Mesenchymal stem cell (in vitro differentiated cells and primary cell): ENCODE measurements around the gene COL23A1.

Source experiments
- DNase-seq: peaks from one replicate; pipeline ENCODE4 v3.0.0-alpha.2; 2013
- H2AFZ ChIP-seq: one replicate; pipeline ENCODE4 v1.6.1; 2013; ENCODE audit warnings: low read depth, mild to moderate bottlenecking, control low read depth, inconsistent platforms, low read length, moderate library complexity
- H2AK5ac ChIP-seq: 2 replicates; pipeline ENCODE4 v1.6.1; 2013; ENCODE audit warnings: low read length, moderate library complexity, mild to moderate bottlenecking, inconsistent platforms; ENCODE audit not compliant: severe bottlenecking
- H2BK120ac ChIP-seq: one replicate; pipeline ENCODE4 v1.6.1; 2013; ENCODE audit warnings: low read depth, mild to moderate bottlenecking, inconsistent platforms, low read length, moderate library complexity
- H2BK12ac ChIP-seq, 2 experiments: one replicate each; pipeline ENCODE4 v1.6.1; 2013; ENCODE audit warnings: inconsistent platforms in 2 of 2, low read length in 2 of 2, mild to moderate bottlenecking in 2 of 2, moderate library complexity in 2 of 2, control low read depth in 1 of 2
- H2BK15ac ChIP-seq: one replicate; pipeline ENCODE4 v1.6.1; 2013; ENCODE audit warnings: mild to moderate bottlenecking, low read depth, inconsistent platforms; ENCODE audit not compliant: poor library complexity, severe bottlenecking
- H2BK5ac ChIP-seq: 2 replicates; pipeline ENCODE4 v1.6.1; 2013; ENCODE audit warnings: low read depth, mild to moderate bottlenecking, low read length, control low read depth, inconsistent platforms; ENCODE audit not compliant: poor library complexity, severe bottlenecking
- H3K14ac ChIP-seq, 2 experiments: one replicate each; pipeline ENCODE4 v1.6.1; 2013; ENCODE audit warnings: inconsistent platforms in 2 of 2, low read length in 2 of 2, control low read depth in 1 of 2, mild to moderate bottlenecking in 1 of 2, moderate library complexity in 1 of 2
- H3K18ac ChIP-seq, 2 experiments: one replicate each; pipeline ENCODE4 v1.6.1; 2013; ENCODE audit warnings: inconsistent platforms in 2 of 2, low read length in 2 of 2, control low read depth in 1 of 2, low read depth in 1 of 2, mild to moderate bottlenecking in 1 of 2
- H3K23ac ChIP-seq, 2 experiments: one replicate each; pipeline ENCODE4 v1.6.1; 2013; ENCODE audit warnings: inconsistent platforms in 2 of 2, low read length in 2 of 2, mild to moderate bottlenecking in 2 of 2, moderate library complexity in 2 of 2, control low read depth in 1 of 2
- H3K27ac ChIP-seq: 2 replicates; pipeline ENCODE4 v1.5.1; 2013; ENCODE audit warnings: mild to moderate bottlenecking, moderate library complexity, low read length, control low read depth, inconsistent platforms; ENCODE audit not compliant: poor library complexity, severe bottlenecking
- H3K27me3 ChIP-seq, 2 experiments: 2 replicates each; pipeline versions ENCODE4 v1.6.1 to v1.7.0; 2013; ENCODE audit warnings: low read length in 2 of 2, mild to moderate bottlenecking in 2 of 2, moderate library complexity in 2 of 2, control low read depth in 1 of 2, inconsistent platforms in 1 of 2; ENCODE audit not compliant: control insufficient read depth in 1 of 2, insufficient read depth in 1 of 2
- H3K36me3 ChIP-seq, 2 experiments: 2 replicates each; pipeline versions ENCODE4 v1.6.1 to v1.7.0; 2013; ENCODE audit warnings: low read length in 2 of 2, control low read depth in 1 of 2, inconsistent platforms in 1 of 2, low read depth in 1 of 2, mild to moderate bottlenecking in 1 of 2; ENCODE audit not compliant: insufficient read depth in 2 of 2, control insufficient read depth in 1 of 2
- H3K4ac ChIP-seq, 2 experiments: one replicate each; pipeline ENCODE4 v1.6.1; 2013; ENCODE audit warnings: inconsistent platforms in 2 of 2, low read length in 2 of 2, mild to moderate bottlenecking in 2 of 2, moderate library complexity in 2 of 2, control low read depth in 1 of 2, low read depth in 1 of 2
- H3K4me1 ChIP-seq: 2 replicates; pipeline ENCODE4 v1.6.1; 2013; ENCODE audit warnings: low read depth, low read length, control low read depth; ENCODE audit not compliant: control insufficient read depth, insufficient read depth
- H3K4me2 ChIP-seq: 2 replicates; pipeline ENCODE4 v1.6.1; 2013; ENCODE audit warnings: low read length, mild to moderate bottlenecking, inconsistent platforms; ENCODE audit not compliant: poor library complexity, severe bottlenecking
- H3K4me3 ChIP-seq, 2 experiments: 2 replicates each; pipeline versions ENCODE4 v1.5.1 to v1.7.0; 2013; ENCODE audit warnings: low read length in 2 of 2, mild to moderate bottlenecking in 2 of 2, control low read depth in 1 of 2, low read depth in 1 of 2; ENCODE audit not compliant: insufficient read depth in 1 of 2
- H3K79me1 ChIP-seq: replicated peaks from 2 replicates; pipeline ENCODE4 v1.6.1; 2013; ENCODE audit warnings: mild to moderate bottlenecking, control low read depth, low read length, inconsistent platforms; ENCODE audit not compliant: poor library complexity, severe bottlenecking
- H3K9ac ChIP-seq: 2 replicates; pipeline ENCODE4 v1.7.0; 2013; ENCODE audit warnings: mild to moderate bottlenecking, low read length, moderate library complexity
- H3K9me3 ChIP-seq: 2 replicates; pipeline ENCODE4 v1.7.0; 2013; ENCODE audit warnings: mild to moderate bottlenecking, low read length; ENCODE audit not compliant: control insufficient read depth
- H4K8ac ChIP-seq: one replicate; pipeline ENCODE4 v1.6.1; 2013; ENCODE audit warnings: inconsistent platforms, mild to moderate bottlenecking, low read length, moderate library complexity
- H4K91ac ChIP-seq: one replicate; pipeline ENCODE4 v1.6.1; 2013; ENCODE audit warnings: mild to moderate bottlenecking, low read length, inconsistent platforms
- WGBS: methylation state at CpG from one replicate; pipeline ENCODE4 v1.1.7; 2013; ENCODE audit warnings: mixed read lengths; 5-methylcytosine and 5-hydroxymethylcytosine counted together

Gene COL23A1

GRCh38 chr5:178204935-178205748 lies 385.1 kb downstream of the COL23A1 start:
- Histone ChIP-seq H3K9ac (peak overlapping the region; percentile 96), H2BK5ac (peak overlapping the region; percentile 84), H4K8ac (no peak overlapping the region), H3K4me3 (peak overlapping the region; percentile 97 to 100), H3K9me3 (no peaks in the 10 kb centered on the region), H3K4ac (peak overlapping the region; percentile 91 to 96), H3K4me2 (peak overlapping the region; percentile 58), H2AFZ (no peak overlapping the region), H3K14ac (peak overlapping the region in 1 of 2 experiments; percentile 97), H3K36me3 (peaks cover 36 to 46% of the 10 kb centered on the region in 2 experiments), H3K18ac (peak overlapping the region; percentile 96), H2AK5ac (no peak overlapping the region), H2BK15ac (no peak overlapping the region), H3K27ac (peak overlapping the region; percentile 41), H3K79me1 (peaks cover 12% of the 10 kb centered on the region), H3K27me3 (no peaks in the 10 kb centered on the region), H4K91ac (peak overlapping the region; percentile 48), H3K4me1 (peaks cover 19% of the 10 kb centered on the region), H2BK120ac (peak overlapping the region; percentile 54), H2BK12ac (no peak overlapping the region), H3K23ac (peak overlapping the region; percentile 23 to 82)
- under 1% methylated on average over 76 of the region's 90 CpGs for WGBS
- peak; percentile 72 for DNase-seq

GRCh38 chr5:178204182-178204934 lies 385.8 kb downstream of the COL23A1 start, which contains the start of gene HNRNPAB:
Gene HNRNPAB (plus strand): TSS chr5:178204533. CDS start chr5:178204838, 305 bp downstream.
- peak within 1 kb of the TSS; percentile 84 for H2BK5ac ChIP-seq
- peak; percentile 97 for DNase-seq
- H3K4me1 ChIP-seq = peaks cover 19% of the 10 kb centered on the region
- peak within 1 kb of the TSS; percentile 54 for H2BK120ac ChIP-seq
- peak within 1 kb of the TSS; percentile 96 for H3K18ac ChIP-seq
- no peaks in the 10 kb centered on the region for H3K27me3 ChIP-seq
- peak within 1 kb of the TSS; percentile 44 for H3K27ac ChIP-seq
- peak within 1 kb of the TSS; percentile 79 for H4K8ac ChIP-seq
- H3K36me3 ChIP-seq = peaks cover 28 to 38% of the 10 kb centered on the region in 2 experiments
- H3K14ac ChIP-seq = peak within 1 kb of the TSS in 1 of 2 experiments; percentile 97
- H2BK15ac ChIP-seq = peak within 1 kb of the TSS; percentile 65
- H2BK12ac ChIP-seq = peak within 1 kb of the TSS in 1 of 2 experiments; percentile 0
- H3K79me1 ChIP-seq = peaks cover 6% of the 10 kb centered on the region
- peak within 1 kb of the TSS; percentile 91 to 96 for H3K4ac ChIP-seq
- no peaks in the 10 kb centered on the region for H3K9me3 ChIP-seq
- H3K9ac ChIP-seq = peak within 1 kb of the TSS; percentile 96
- H3K23ac ChIP-seq = peak within 1 kb of the TSS; percentile 46 to 82
- peak within 1 kb of the TSS; percentile 91 for H2AFZ ChIP-seq
- peak within 1 kb of the TSS; percentile 48 for H4K91ac ChIP-seq
- H3K4me3 ChIP-seq = peak within 1 kb of the TSS; percentile 97 to 100
- H2AK5ac ChIP-seq = no peak within 1 kb of the TSS
- under 1% methylated on average over 80 of the region's 96 CpGs for WGBS
- peak within 1 kb of the TSS; percentile 96 for H3K4me2 ChIP-seq

GRCh38 chr5:178203670-178204181 lies 386.5 kb downstream of the COL23A1 start:
- H3K36me3 ChIP-seq = peaks cover 22 to 32% of the 10 kb centered on the region in 2 experiments
- H2AFZ ChIP-seq = peak overlapping the region; percentile 91
- peak overlapping the region; percentile 29 for H4K8ac ChIP-seq
- H2BK120ac ChIP-seq = no peak overlapping the region
- H3K4me2 ChIP-seq = peak overlapping the region; percentile 96
- H3K27ac ChIP-seq = peak overlapping the region; percentile 44
- H3K4me3 ChIP-seq = peak overlapping the region; percentile 76 to 100
- DNase-seq = no peak
- H3K23ac ChIP-seq = peak overlapping the region in 1 of 2 experiments; percentile 2
- peak overlapping the region in 1 of 2 experiments; percentile 64 for H3K14ac ChIP-seq
- H3K18ac ChIP-seq = peak overlapping the region in 1 of 2 experiments; percentile 84
- no peak overlapping the region for H2BK15ac ChIP-seq
- H2BK12ac ChIP-seq = peak overlapping the region in 1 of 2 experiments; percentile 0
- no peaks in the 10 kb centered on the region for H3K9me3 ChIP-seq
- H3K27me3 ChIP-seq = no peaks in the 10 kb centered on the region
- no peak overlapping the region for H2BK5ac ChIP-seq
- H2AK5ac ChIP-seq = no peak overlapping the region
- H4K91ac ChIP-seq = no peak overlapping the region
- peaks cover 19% of the 10 kb centered on the region for H3K4me1 ChIP-seq
- H3K79me1 ChIP-seq = peaks cover 2% of the 10 kb centered on the region
- 5% methylated on average over 19 of the region's 30 CpGs for WGBS
- H3K9ac ChIP-seq = peak overlapping the region; percentile 96
- H3K4ac ChIP-seq = peak overlapping the region in 1 of 2 experiments; percentile 40
